ENCODE measurements around the gene ACACA.

Gene ACACA

GRCh38 chr17:37097154-37097553 lies 309.5 kb downstream of the ACACA start:
- no peak for TF ChIP-seq CTCF (conservative IDR thresholded peaks at IDR 0.05; ENCODE audit: low read depth)
- no peak for DNase-seq (ENCODE audit: low spot score)
- POLR2A ChIA-PET (ENCODE audit: low non-redundant PET), result no interaction called here
- CTCF ChIA-PET, result interaction anchor here (0.6 to 1.1 kb wide), 3 partner anchors 19 to 53 kb away, joined by 3 to 5 read pairs (median 3); no protein-coding TSS in a partner anchor
- H3K27ac ChIP-seq, result no peak overlapping the region

- TF ChIP-seq CTCF (conservative IDR thresholded peaks at IDR 0.05; ENCODE audit: low read depth), result no peak
- no peak for DNase-seq (ENCODE audit: low spot score)
- ChIA-PET POLR2A (ENCODE audit: low non-redundant PET) (no interaction called here), CTCF (no interaction called here)
- no peak overlapping the region for H3K27ac ChIP-seq
These were observed 310.6 kb downstream of the ACACA start for GRCh38 chr17:37096071-37096470.

GRCh38 chr17:37094391-37094790 lies 312.2 kb downstream of the ACACA start:
- no peak for DNase-seq (ENCODE audit: low spot score)
- no peak for TF ChIP-seq CTCF (conservative IDR thresholded peaks at IDR 0.05; ENCODE audit: low read depth)
- CTCF ChIA-PET, result interaction anchor here (0.7 kb wide), 1 partner anchor 235 kb away, joined by 3 read pairs; no protein-coding TSS in a partner anchor
- no peak overlapping the region for H3K27ac ChIP-seq
- POLR2A ChIA-PET (ENCODE audit: low non-redundant PET), result no interaction called here

GRCh38 chr17:37092701-37093100 lies 313.9 kb downstream of the ACACA start:
- POLR2A ChIA-PET (ENCODE audit: low non-redundant PET), result no interaction called here
- no peak for TF ChIP-seq CTCF (conservative IDR thresholded peaks at IDR 0.05; ENCODE audit: low read depth)
- DNase-seq (ENCODE audit: low spot score), result no peak
- CTCF ChIA-PET, result no interaction called here
- H3K27ac ChIP-seq, result no peak overlapping the region

- no peak for TF ChIP-seq CTCF (conservative IDR thresholded peaks at IDR 0.05; ENCODE audit: low read depth)
- POLR2A ChIA-PET (ENCODE audit: low non-redundant PET), result no interaction called here
- CTCF ChIA-PET, result no interaction called here
- DNase-seq (ENCODE audit: low spot score), result no peak
- H3K27ac ChIP-seq, result peak overlapping the region; percentile 19; the same call in 1 of the 2 replicates
These were observed 314.6 kb downstream of the ACACA start for GRCh38 chr17:37092071-37092470.

- ChIA-PET POLR2A (ENCODE audit: low non-redundant PET) (no interaction called here), CTCF (interaction anchor here (0.6 kb wide), 1 partner anchor 8 kb away, joined by 5 read pairs; no protein-coding TSS in a partner anchor)
- no peak for DNase-seq (ENCODE audit: low spot score)
- no peak overlapping the region for H3K27ac ChIP-seq
- no peak for TF ChIP-seq CTCF (conservative IDR thresholded peaks at IDR 0.05; ENCODE audit: low read depth)
These were observed 315.7 kb downstream of the ACACA start for GRCh38 chr17:37090941-37091340.

GRCh38 chr17:37089956-37090355 lies 316.7 kb downstream of the ACACA start:
- CTCF ChIA-PET, result no interaction called here
- POLR2A ChIA-PET (ENCODE audit: low non-redundant PET), result no interaction called here
- H3K27ac ChIP-seq, result no peak overlapping the region
- DNase-seq (ENCODE audit: low spot score), result no peak
- TF ChIP-seq CTCF (conservative IDR thresholded peaks at IDR 0.05; ENCODE audit: low read depth), result no peak
